Coronary artery (tissue), 2 donors: Measurements from ENCODE around the gene GSTM3.

Experiments
- DNase-seq: peaks from one replicate; pipeline ENCODE4 v3.0.0-alpha.2; 2017; ENCODE audit warnings: low spot score
- H3K27ac ChIP-seq, 2 donors: fragments of 200-600 bp; sonication (generic); one replicate each; pipeline ENCODE4 v1.5.1; 2016 to 2019
- H3K4me3 ChIP-seq: fragments of 200-600 bp; sonication (generic); 2 replicates; pipeline ENCODE4 v1.5.1; 2016; ENCODE audit warnings: mild to moderate bottlenecking, moderate library complexity
- TF ChIP-seq, protein P1 (sequence below): fragments of 200-600 bp; sonication (generic); IDR thresholded peaks from one replicate; pipeline ENCODE4 v1.5.1; 2019; ENCODE audit warnings: antibody characterized with exemption

Gene GSTM3

DNA sequence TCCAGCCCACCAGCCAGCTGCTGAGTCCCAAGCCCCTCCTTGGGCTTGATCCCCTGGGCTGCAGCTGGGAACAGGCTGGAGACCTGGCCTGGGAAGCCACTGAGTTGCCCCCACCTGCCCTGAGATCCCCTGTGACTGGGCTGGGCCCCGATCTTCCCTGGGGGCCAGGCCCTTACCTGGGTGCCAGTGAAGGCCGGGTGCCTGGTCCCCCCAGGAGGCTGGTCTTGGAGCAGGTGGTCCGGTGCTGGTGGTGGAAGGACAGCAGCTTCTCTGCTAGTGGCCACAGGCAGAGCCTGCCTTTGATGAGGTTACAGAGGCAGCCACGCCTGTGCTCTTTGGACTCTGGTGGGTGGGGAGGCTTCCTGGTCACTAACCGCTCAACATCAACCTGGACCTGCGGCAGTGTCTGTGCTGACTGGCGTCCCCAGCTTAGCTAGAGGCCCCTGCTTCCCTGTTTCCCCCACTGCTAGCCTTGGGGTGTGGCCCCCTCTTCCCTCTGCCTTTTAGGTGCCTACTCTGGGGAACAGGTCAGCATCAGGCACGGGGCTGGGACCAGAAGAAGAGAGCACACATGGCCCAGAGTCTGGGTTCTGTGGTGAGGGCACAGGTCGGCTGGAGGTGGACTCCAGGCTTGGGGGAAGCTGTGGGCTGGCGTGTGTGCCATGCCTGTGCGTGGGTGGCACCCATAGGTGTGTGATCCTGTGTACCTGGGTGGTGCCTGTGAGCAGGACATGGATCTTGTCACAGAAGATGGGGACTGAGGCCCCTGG lies 23.0 kb upstream of the GSTM3 start, which contains the start of gene EPS8L3:
Gene EPS8L3, minus strand, starts transcription at position 278 of the 770 bp plus-strand sequence. CDS start 2,174 bp downstream, outside the sequence.
- peak; percentile 55 for DNase-seq
- H3K4me3 ChIP-seq = no peak within 1 kb of the TSS
- H3K27ac ChIP-seq = peak within 1 kb of the TSS in 1 of 2 donors; percentile 15
- TF ChIP-seq, protein P1, sequence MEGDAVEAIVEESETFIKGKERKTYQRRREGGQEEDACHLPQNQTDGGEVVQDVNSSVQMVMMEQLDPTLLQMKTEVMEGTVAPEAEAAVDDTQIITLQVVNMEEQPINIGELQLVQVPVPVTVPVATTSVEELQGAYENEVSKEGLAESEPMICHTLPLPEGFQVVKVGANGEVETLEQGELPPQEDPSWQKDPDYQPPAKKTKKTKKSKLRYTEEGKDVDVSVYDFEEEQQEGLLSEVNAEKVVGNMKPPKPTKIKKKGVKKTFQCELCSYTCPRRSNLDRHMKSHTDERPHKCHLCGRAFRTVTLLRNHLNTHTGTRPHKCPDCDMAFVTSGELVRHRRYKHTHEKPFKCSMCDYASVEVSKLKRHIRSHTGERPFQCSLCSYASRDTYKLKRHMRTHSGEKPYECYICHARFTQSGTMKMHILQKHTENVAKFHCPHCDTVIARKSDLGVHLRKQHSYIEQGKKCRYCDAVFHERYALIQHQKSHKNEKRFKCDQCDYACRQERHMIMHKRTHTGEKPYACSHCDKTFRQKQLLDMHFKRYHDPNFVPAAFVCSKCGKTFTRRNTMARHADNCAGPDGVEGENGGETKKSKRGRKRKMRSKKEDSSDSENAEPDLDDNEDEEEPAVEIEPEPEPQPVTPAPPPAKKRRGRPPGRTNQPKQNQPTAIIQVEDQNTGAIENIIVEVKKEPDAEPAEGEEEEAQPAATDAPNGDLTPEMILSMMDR = no peak

DNA sequence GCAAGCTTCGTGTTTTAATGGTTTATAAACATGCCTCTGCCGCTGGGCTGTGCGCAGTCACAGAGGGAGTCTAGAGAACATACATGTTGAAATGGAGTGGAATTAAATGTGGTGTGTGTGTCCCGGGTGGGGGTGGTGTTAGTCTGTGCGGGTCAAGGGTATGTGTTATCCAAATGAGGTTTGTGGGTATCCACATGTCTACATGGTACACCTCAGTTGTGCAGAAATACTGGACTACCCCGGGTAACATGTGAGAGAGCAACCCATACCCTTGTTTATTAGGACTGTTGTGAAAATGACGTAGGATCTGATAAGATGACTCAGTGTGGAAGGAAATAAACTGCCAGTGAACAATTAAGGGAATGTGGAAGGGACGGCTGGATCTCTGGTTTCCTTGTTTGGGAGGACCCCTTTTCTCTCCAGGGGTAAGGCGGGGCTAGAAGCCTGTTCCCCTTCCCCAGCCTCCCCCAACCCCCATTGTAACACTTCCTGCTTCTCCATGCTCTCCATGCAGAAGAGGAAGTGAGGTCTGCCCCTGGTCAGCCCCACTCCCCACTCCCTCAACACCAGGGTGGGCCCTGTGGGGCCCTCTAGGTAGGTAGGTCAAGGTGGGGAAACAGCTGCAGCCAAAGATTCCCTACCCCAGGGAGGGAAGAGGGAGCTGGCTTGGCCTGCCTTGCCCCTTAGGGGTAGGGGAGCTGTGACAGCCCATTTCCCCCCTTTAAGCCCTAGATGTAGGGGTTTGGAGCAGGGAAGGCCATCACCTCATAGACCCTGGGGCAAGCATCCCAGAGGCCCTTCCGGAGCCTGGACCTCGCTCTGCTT lies 22.2 kb upstream of the GSTM3 start:
- DNase-seq = peak; percentile 69
- TF ChIP-seq, protein P1 = no peak
- Histone ChIP-seq H3K4me3 (no peak overlapping the region), H3K27ac (peak overlapping the region in 1 of 2 donors; percentile 15)

DNA sequence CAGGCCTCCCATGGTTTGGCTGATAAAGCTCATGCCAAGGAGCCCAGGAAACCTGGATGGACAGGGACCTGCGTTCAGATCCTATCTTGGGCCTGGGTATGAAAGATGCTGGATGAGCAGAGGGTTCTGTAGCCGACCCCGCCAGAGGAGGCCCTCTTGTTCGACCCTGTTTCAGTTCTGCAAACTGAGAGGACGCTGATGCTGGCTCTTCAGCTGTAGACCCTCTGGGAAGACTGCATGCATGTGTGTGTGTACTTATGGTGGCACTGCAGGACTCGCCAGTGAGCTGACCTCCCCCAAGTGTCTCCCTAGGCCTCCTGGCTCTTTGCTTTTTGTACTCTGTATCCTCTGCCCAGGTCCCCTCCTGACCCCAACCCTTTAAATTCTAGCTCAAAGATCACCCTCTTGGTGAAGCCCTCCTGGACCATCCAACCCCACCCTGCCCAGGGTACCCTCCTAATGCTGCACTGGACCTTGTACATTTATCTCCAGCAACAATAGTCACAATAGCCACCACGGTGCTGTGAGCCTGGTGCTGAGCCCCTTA lies 21.3 kb upstream of the GSTM3 start:
- H3K4me3 ChIP-seq = no peak overlapping the region
- TF ChIP-seq, protein P1 = no peak
- H3K27ac ChIP-seq = no peak overlapping the region
- DNase-seq = peak; percentile 53

DNA sequence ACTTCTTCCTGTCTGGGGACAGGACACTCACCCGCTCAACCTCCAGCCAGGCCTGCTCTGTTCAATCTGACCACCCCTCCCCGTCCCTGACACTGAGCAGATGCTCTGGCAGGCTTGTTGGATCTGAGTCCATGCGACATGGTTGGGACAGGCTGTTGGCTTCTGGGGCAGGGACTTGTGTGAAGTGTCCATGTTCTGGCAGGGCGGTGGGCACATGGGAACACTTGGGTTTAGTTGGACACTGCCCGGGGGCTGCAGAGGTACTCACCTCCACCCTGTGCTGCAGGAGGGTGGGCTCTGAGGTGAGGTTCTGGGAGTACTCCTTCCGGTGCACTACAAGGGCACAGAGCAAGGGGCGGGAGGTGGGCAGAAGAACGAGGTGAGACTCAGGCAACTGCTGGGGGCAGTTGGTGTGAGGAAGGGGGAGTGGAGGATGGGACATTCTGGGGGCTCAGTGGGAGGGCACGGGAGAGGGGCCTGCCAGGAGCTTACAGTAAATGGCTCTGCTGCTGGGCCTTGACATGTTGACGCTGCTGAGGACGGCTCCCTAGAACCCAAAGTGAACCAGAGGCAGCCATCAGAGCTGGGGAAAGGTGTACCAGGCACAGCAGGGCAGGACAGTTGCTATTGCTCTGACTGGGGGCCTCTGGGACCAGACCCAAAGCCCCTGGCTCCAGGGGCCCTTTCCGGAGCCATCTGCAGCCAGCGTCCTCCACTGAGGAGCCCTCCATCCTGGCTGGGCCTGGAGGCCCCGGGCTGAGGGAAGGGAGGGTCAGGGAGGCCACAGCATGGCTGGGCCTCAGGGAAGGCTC lies 20.6 kb upstream of the GSTM3 start:
- DNase-seq = peak; percentile 72
- no peak overlapping the region for H3K4me3 ChIP-seq

DNA sequence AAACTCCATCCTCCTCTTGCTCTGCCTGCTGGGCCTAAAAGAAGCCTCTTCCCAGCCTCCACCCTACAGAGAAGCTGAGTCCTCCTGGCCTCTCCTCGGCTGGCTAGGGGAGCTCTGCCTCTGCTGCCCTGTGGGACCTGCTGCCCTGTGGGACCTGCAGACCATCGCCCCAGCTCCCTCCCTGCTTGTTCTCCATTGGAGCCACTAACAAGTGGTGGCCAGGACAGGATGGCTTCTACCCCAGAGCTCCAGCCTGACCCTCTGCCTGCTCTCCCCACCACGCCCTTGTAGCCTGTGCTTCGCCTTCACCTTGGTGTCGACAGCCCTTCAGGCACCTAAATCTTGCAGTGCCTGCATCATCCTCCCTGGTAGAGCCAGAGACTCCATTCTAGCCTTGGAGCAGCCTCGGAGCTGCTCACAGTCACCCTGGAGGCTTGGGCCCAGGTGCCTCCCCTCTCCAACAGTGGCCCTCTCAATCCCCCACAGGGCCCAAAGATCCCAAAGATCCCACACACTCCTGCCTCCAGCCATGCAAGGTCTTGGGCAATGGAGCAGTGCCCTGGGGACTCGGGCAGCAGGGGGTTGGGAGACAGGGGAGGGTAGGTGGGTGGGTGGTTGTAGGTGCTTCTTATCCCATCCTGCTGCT lies 19.9 kb upstream of the GSTM3 start:
- TF ChIP-seq, protein P1 = no peak
- peak; percentile 53 for DNase-seq
- no peak overlapping the region for H3K27ac ChIP-seq
- no peak overlapping the region for H3K4me3 ChIP-seq

More for the DNA sequence above, 20.6 kb upstream of the GSTM3 start:
- TF ChIP-seq, protein P1 = no peak
- no peak overlapping the region for H3K27ac ChIP-seq
